ENCODE measurements around the gene ADIPOR1.
"Not testable (repeated sequence)": the region's sequence is repeated elsewhere in the genome, so short reads cannot be mapped to it uniquely, and the experiment has no call there.

ADIPOR1 gene

GRCh38 chr1:202935844-202936243 is 22.3 kb downstream of the ADIPOR1 start:
- DNase-seq = no peak

- no peak for DNase-seq
Measured at GRCh38 chr1:202934755-202935154, 23.4 kb downstream of the ADIPOR1 start.

- DNase-seq = no peak
Measured at GRCh38 chr1:202932476-202932875, 25.6 kb downstream of the ADIPOR1 start.

- peak; percentile 96 for DNase-seq
Measured at GRCh38 chr1:202926581-202927491, 31.3 kb downstream of the ADIPOR1 start, which contains the start of gene KLHL12. TSS of gene KLHL12 (minus strand) at chr1:202927234. CDS start at chr1:202925162, 2,072 bp downstream.

- no peak for DNase-seq
Measured at GRCh38 chr1:202923533-202923932, 34.6 kb downstream of the ADIPOR1 start.

GRCh38 chr1:202919615-202920014 is 38.5 kb downstream of the ADIPOR1 start:
- no peak for DNase-seq

GRCh38 chr1:202915146-202915545 is 43.0 kb downstream of the ADIPOR1 start:
- no peak for DNase-seq

- DNase-seq = not testable (repeated sequence)
Measured at GRCh38 chr1:202912476-202912875, 45.6 kb downstream of the ADIPOR1 start.

GRCh38 chr1:202909494-202909893 is 48.6 kb downstream of the ADIPOR1 start:
- no peak for DNase-seq

- no peak for DNase-seq
Measured at GRCh38 chr1:202908998-202909397, 49.1 kb downstream of the ADIPOR1 start.

- DNase-seq = no peak
Measured at GRCh38 chr1:202905331-202905730, 52.8 kb downstream of the ADIPOR1 start.

- not testable (repeated sequence) for DNase-seq
Measured at GRCh38 chr1:202903808-202904207, 54.3 kb downstream of the ADIPOR1 start.

- DNase-seq = no peak
Measured at GRCh38 chr1:202901555-202901954, 56.6 kb downstream of the ADIPOR1 start.

GRCh38 chr1:202892501-202892900 is 65.6 kb downstream of the ADIPOR1 start:
- no peak for DNase-seq
